GM21737 (cell line): ENCODE data around the gene SCGB2B2.
"Not testable (repeated sequence)": the region's sequence is repeated elsewhere in the genome, so short reads cannot be mapped to it uniquely, and the experiment has no call there.

Experiments
- ATAC-seq: cut with Tn5 transposase; IDR thresholded peaks from one replicate; pipeline ENCODE4 v1.9.1; 2021; ENCODE audit warnings: mild to moderate bottlenecking, moderate library complexity; ENCODE audit not compliant: unreplicated experiment

SCGB2B2 gene

DNA sequence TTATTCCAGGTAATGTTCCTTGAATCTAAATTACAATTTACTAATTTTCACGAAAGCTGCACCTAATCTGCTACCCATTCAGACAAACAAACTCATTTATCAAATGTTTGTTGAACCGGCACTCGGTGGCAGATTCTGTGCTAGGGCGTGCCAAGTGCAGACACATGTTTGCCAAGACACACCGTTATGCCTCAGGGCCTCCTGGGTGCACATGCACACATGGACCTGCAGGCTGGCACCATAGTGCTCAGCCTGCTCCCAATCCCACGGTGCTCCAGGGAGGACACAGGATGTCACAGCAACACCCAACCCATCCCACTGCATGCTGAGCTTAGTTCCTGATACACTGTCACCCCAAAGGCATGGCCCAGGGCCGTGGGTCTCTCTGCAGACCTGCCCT is 7.7 kb downstream of the SCGB2B2 start:
- ATAC-seq, result no peak

DNA sequence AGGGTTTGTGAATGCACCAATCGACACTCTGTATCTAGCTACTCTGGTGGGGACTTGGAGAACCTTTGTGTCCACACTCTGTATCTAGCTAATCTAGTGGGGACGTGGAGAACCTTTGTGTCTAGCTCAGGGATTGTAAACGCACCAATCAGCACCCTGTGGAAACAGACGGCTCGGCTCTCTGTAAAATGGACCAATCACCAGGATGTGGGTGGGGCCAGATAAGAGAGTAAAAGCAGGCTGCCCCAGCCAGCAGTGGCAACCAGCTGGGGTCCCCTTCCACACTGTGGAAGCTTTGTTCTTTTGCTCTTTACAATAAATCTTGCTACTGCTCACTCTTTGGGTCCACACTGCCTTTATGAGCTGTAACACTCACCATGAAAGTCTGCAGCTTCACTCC is 8.3 kb downstream of the SCGB2B2 start:
- not testable (repeated sequence) for ATAC-seq

DNA sequence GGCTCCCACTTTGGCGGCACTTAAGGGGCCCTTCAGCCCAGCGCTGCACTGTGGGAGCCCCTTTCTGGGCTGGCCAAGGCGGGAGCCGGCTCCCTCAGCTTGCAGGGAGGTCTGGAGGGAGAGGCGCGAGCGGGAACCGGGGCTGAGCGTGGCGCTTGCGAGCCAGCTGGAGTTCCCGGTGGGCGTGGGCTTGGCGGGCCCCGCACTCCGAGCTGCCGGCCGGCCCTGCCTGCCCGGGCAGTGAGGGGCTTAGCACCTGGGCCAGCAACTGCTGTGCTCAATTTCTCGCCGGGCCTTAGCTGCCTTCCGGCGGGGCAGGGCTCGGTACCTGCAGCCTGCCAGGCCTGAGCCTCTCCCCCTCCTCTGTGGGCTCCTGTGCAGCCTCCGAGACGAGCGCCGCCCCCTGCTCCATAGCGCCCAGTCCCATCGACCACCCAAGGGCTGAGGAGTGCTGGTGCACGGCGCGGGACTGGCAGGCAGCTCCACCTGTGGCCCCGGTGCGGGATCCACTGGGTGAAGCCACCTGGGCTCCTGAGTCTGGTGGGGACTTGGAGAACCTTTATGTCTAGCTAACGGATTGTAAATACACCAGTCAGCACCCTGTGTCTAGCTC is 8.8 kb downstream of the SCGB2B2 start:
- not testable (repeated sequence) for ATAC-seq

DNA sequence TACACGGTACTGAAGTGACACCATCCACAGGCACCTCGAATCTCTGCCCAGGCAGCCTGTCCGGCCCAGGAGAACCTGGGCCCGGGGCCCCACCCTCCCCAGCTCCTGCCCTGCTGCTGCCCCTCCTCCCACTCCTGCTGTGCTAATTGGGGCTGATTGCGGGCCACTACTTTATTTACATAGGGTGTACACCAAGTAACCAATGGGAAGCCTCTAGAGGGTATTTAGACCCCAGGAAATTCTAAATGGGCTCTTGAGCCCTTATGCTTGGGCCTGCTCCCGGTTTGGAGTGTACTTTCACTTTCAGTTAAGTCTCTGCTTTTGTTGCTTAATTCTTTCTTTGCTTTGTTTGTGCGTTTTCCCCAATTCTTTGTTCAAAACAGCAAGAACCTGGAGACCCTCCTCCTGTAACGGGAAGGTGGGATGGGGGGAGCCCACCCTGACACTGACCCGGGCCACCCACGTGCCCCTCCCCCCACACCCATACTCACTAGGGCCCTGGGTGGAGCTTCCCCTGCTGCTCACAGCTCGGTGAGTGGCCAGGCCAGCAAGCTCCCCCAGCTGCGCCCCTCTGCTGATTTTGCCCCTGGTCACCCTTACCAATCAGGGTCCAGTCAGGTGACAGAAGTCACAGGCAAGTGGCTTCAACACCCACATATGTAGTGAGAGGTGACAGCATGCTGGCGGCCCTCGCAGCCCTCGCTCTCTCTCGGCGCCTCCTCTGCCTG is 9.4 kb downstream of the SCGB2B2 start:
- no peak for ATAC-seq

DNA sequence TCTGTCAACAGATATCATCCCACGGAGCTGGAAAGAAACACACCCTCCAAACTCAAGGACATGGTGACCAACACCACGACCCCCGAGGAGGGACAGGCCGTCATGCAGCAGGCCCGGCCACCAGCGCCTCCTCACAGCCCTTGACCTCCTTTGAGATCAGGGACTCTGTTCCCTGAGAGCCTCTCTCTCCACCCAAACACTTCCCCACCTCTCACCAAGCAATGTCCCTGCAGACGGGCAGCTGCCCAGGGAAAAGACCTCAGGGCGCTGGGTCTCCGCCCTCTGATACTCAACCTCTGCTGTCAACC is 10.0 kb downstream of the SCGB2B2 start:
- no peak for ATAC-seq

DNA sequence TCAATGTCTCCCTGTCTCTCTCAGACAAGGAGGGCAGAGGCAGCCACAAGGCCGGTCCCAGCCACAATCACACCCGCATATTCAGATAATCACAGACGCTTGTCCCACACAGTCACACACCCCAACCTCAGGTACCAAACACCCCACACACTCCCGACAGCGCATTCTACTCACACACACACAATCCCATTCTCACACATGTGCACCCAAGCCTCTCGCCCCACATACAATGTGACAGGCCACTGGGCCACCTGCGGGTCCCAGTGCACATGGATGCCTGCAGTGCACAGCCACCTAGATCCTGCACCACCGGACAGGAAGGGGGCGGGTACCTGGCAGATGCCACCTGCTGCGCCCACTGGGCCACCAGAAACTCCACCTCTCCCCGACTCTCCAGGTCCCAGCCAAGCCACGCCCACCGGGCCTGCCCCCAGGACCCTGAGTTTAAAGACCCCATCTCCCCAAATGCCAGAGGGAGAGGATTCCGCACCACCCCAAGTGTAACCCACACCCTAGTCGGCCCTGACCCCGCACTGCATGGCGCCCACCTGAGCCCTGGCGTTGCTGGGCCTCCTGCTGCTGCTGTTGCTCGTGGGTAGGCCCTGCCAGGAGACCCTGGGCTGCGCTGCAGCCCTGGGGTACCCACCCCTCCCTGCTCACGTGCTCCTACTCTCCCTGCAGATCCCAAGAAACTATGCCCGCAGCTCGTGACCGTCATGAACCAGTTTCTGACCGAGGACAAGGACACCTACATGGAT is 10.6 kb downstream of the SCGB2B2 start:
- ATAC-seq, result no peak

DNA sequence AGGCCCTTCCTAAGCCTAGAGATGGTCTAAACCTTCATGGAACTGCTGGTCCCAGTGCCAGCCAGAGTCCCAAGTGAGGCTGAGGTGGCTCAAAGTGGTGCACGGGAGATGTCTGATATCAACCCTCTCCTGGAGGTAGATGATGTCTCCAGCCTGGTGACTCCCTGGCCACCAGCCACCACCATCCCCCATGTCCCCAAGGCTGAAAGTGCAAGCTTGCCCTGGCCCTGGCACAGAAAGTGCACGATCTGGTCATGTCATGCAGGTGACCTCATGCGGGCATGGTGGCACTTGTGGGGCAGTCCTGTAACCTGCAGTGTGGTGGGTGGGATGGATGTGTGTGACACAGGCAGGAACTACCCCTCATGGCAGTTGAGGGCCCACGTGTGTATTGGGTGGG is 11.7 kb downstream of the SCGB2B2 start:
- ATAC-seq, result not testable (repeated sequence)

DNA sequence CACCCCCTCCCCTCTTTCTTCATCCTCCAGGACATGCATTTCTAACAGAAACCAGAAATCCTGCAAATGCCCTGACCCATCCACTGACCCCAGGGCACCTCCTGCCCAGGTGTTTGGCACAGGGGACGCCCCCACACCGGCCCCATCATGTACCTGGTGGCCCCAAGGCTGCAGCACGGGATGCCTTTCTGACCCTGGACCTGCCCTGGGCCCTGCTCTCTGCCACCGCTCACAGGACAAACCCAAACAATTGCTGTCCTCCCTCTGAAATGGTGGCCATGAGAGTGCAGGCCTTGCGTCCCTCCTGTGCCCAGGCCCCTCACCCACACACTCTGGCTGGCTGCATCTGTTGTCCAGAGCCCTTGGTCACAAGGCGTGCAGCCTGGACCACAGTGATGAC is 12.1 kb downstream of the SCGB2B2 start:
- no peak for ATAC-seq

DNA sequence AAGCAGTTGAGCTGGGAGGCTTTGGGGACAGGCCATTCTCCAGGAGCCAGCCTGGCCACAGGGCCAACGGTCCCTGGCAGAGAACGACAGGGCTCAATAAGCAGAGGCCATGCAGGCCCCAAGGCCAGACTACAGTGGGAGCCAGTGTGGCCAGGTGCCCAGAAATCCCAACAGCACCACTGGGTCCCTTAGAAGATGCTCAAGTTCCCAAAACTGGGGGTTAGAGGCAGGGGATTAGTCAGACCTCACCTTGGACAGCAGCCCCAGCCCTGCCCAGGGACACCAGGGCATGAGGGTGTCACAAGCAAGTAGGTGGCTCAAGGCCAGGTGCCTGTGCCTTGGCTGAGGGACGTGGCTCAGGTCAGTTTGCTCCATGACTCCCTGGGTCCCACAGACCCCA is 12.8 kb downstream of the SCGB2B2 start:
- ATAC-seq, result no peak

DNA sequence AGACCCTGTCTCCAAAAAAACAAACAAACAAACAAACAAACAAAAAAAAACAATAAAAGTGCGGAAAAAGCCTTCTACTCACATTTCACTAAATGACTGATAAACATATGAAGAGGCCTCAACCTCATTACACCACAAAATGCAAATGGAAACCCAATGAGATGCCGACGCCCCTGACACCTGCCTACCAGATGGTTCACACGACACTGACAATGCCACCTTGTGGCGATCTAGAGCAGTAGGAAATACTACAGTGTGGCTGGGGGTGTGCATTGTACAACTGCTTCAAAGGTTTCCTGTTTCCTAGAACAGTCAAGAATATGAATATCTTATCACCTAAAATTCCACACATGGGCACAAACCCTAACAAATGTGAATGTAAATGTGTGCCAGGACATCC is 14.0 kb downstream of the SCGB2B2 start:
- ATAC-seq, result no peak

DNA sequence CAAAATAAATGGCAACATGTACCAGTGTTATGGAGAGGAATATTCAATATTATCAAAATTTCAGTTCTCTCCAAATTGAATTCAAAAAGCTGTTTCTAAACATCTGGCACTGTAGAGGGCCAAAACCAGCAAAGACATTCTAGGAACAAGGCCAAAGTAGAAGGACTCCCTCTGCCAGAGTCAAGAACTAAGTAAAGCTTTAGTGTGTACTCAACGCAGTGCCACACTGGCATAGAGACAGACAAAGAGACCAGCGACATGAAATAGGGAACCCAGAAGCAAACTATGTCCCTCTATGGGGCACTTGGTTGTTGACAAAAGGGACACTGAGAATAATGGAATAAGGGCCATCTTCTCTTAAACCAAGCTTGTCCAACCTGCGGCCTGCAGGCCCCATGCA is 15.6 kb downstream of the SCGB2B2 start:
- no peak for ATAC-seq

DNA sequence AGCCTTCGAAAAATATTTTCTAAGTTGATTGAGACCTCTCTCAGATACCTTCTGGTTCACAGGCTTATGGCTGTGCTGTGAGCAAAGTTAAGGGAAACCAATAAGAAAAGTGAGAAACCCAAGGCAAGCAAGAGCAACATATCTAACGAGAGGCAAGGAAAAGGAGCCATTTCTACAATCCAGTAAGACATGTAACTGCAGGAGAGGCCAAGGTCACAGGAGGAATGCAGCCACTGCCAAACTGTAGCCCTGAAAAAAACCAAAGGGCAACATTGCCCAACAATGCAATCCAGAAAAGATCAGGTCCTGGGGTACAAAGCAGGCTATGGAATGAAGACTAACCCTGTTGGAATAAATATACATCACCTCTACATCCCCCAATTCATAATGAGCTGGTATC is 21.3 kb downstream of the SCGB2B2 start:
- ATAC-seq, result no peak

DNA sequence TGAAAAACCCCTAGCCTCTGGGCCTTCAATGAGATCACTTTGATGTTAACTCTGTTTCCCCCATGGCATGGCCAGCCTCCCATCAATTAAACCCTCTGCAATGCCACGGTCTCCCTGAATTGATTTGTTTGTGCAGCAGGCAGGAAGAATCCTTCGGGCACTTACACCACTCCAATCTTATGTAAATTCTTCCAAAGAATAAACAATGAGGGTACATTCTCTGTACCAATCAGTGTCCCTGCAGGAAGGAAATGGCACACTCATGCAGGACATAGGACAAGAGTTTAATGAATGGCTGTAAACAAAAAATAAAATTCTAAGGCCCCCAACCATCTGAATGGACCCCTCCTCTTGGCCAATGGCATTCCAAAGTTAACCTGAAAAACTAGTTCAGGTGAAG is 22.2 kb downstream of the SCGB2B2 start:
- ATAC-seq, result no peak

DNA sequence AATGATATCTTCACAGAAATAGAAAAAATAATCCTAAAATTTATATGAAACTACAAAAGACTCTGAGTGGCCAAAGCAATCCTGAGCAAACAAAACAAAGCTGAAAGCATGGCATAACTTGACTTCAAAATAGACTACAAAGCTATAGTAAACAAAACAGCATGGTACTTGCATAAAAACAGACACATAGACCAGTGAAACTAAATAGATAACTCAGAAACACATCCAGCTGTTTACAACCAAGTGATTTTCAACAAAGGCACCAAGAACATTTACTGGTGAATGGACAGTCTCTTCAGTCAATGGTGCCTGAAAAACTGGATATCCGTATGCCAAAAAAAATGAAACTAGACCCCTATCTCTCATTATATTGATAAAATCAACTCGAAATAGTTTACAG is 25.2 kb downstream of the SCGB2B2 start:
- ATAC-seq, result no peak

DNA sequence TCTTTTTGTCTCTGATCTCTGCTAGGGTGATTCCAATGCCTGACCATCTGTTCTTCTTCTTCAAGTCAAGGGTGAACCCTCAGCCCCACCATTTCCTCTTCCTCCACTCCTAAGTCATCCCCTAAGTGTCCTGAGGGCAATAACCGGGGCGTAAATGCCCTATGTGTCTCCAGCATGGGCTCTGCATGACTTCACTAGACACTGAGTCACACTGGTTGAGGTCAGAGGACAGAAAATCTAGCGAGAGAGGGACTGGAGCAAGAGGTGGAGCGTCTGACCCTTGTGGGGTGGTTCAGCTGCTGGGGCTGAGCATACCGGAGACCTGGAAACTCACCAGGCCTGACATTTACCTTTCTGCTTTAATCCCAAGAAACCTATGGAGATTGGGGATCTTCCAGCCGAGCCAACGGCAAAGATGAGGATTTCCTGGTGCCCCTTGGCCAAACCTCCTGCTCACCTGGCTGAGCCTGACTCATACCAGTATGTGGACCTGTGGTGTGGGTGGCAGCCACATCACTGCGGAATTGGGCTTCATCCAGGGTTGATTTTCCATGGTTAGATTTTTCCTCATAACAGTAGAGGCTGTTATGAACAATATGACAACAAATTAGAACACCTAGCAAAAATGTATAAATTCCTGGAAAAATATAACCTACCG is 26.9 kb downstream of the SCGB2B2 start:
- ATAC-seq, result no peak

DNA sequence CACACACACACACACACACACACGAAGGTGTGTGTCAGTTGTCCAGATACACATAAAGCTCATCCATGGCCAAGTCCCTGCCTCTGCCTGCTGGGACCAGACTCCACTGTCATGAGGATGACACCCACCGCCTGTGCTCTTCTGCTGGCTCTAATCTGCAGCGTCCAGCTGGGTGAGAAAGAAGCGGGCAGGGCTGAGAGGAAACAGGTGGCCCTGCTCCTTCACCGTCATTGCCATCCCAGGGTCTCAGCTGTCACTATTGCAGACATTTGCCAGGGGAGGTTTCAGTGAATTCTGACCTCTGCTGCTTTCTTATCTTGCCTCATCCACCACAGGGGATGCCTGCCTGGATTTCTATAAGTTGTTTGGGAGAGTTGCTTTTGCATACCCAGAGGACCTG is 31.4 kb downstream of the SCGB2B2 start:
- no peak for ATAC-seq

DNA sequence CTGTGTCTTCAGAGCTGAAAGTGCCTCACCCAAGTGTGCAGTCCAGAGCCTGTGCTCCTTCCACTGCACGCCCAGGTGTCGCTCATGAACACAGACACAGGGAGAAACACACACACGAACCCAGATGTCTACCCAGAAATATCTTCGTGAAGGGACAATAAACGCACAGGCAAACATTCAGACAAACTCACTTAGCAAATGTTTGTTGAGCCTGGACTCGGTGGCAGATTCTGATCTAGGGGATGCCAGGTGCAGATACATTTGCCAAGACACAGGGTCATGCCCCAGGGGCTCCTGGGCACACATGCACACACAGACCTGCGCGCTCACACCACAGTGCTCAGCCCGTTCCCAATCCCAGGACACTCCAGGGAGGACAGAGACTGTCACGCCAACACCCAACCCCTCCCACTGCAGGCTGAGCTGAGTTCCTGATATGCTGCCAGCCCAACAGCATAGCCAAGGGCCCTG is 31.9 kb downstream of the SCGB2B2 start:
- ATAC-seq, result no peak

DNA sequence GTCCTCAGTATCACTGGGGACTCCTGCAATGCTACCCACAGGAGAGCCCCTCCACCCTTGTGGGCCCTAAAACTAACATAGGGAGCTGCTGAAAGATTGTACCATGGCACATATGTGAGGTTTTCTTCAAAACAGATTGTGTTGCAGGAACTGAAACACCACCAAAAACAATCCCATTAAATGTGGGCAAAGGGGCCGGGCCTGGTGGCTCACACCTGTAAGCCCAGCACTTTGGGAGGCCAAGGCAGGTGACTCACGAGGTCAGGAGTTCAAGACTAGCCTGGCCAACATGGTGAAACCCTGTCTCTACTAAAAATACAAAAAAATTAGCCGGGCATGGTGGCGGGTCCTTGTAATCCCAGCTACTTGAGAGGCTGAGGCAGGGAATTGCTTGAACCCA is 34.7 kb downstream of the SCGB2B2 start:
- ATAC-seq, result no peak

DNA sequence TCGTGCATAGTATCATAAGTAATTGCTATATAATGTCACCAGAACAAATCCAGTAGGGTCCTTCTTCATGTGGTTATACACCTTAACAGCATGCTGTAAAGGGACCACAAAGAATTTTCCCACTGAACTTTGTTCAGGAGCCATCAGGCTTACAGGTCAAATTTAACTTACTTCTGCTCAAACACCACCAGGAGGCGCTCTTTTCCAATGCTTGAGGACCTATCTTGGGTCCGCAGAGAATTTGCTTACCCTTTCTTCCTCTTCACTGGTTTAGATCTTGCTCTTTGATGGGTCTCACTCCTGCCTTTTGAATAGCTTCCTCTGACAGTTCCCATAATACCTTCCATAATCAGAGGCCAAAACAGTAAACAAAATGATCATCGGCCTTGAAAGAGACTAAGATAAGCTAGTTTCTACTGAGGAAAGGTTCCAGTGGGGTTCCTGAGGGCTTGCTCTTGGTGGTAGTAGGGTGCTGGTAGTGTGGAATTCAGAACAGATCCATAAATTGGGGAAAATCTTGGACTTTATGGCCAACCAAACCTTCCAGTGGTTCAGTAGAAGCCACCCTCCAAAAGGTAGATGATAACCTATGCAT is 37.4 kb downstream of the SCGB2B2 start:
- no peak for ATAC-seq

DNA sequence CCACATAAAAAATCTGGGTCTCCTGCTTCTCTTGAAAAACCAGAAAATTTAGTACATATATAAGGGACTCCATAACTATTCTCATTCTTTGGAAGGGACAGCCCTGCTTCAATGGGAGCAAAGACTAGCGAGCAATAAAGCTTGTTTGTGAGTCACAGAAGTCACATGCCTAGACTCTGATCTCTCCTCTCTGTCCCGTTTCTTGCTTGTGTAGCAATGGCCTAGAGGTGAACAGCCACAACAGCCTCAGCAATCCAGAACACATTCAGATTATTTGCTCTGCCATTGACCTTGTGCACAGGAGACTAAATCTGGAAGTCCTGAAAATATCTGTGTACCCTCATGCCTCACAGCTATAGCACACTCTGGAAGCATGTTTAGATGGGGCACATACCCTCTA is 43.2 kb downstream of the SCGB2B2 start:
- no peak for ATAC-seq
